HCT116 (cell line): ENCODE measurements around the gene BMP5. TPM values are rescaled to one million over a fixed set of nuclear protein-coding genes. Genes with fewer than 3 reads are reported as not detected.

ENCODE experiments used
- ATAC-seq: fragments of 200-7000 bp; cut with Tn5 transposase; 2 replicates; pipeline ENCODE4 v1.9.1; 2020; ENCODE audit warnings: mild to moderate bottlenecking, moderate library complexity
- BruUV-seq: library from RNA; stranded (reverse); fragments of 400-500 nt; replicated peaks from 2 replicates; lab custom pipeline; 2021; lab: Mats Ljungman, UMichigan
- CTCF ChIA-PET: fragments of 300-600 bp; sonication (Branson Sonifier 250); formaldehyde crosslinking; loops from one replicate; lab custom pipeline; 2021; ENCODE audit warnings: antibody characterized with exemption; lab: Charles Lee
- POLR2A ChIA-PET: fragments of 300-600, 350-600 bp; sonication (Branson Sonifier 250); formaldehyde crosslinking; loops from one replicate; lab custom pipeline; 2021; ENCODE audit warnings: antibody characterized with exemption; lab: Charles Lee
- RAD21 ChIA-PET, 2 experiments: fragments of 300-600 bp; sonication (Branson Sonifier 250); formaldehyde crosslinking; loops; one replicate each; lab custom pipeline; 2023; ENCODE audit warnings: low total read pairs in 2 of 2; ENCODE audit not compliant: uncharacterized antibody in 2 of 2, unreplicated experiment in 2 of 2, low non-redundant PET in 1 of 2; lab: Charles Lee
- DNase-seq: peaks from one replicate; pipeline ENCODE4 v3.0.0-alpha.2; 2010; ENCODE audit warnings: low read depth, low spot score
- H2AFZ ChIP-seq: fragments of 200-600 bp; shearing (Covaris generic), sonication (generic); 2 replicates; pipeline ENCODE4 v1.6.1; 2017; ENCODE audit warnings: low read depth, mixed run types, mixed read lengths, antibody characterized with exemption, low read length; ENCODE audit not compliant: poor library complexity, severe bottlenecking
- H3K27ac ChIP-seq: 2 replicates; pipeline ENCODE4 v1.5.1; 2012; ENCODE audit warnings: low read depth, low read length
- H3K27me3 ChIP-seq: fragments of 200-600 bp; sonication (generic); 2 replicates; pipeline ENCODE4 v1.6.1; 2016; ENCODE audit warnings: mixed run types, low read length, mixed read lengths; ENCODE audit not compliant: insufficient read depth
- H3K36me3 ChIP-seq, 2 experiments: fragments of 200-500 bp in 1 of 2; fragments of 200-600 bp in 1 of 2; sonication (Bioruptor generic) in 1 of 2; sonication (generic) in 1 of 2; 2 replicates each; pipeline versions ENCODE4 v1.5.1 to v1.6.1; 2014 to 2016; ENCODE audit warnings: low read length in 2 of 2, inconsistent platforms in 1 of 2, mixed read lengths in 1 of 2, mixed run types in 1 of 2; ENCODE audit not compliant: insufficient read depth in 2 of 2, control insufficient read depth in 1 of 2
- H3K4me1 ChIP-seq, 2 experiments: fragments of 200-600 bp in 1 of 2; sonication (generic) in 1 of 2; 2 replicates each; pipeline versions ENCODE4 v1.5.1 to v1.6.1; 2012 to 2017; ENCODE audit warnings: low read length in 2 of 2, inconsistent platforms in 1 of 2, mild to moderate bottlenecking in 1 of 2, mixed read lengths in 1 of 2, mixed run types in 1 of 2, moderate library complexity in 1 of 2; ENCODE audit not compliant: insufficient read depth in 2 of 2, control insufficient read depth in 1 of 2
- H3K4me2 ChIP-seq: fragments of 200-600 bp; sonication (generic); 2 replicates; pipeline ENCODE4 v1.6.1; 2017; ENCODE audit warnings: mixed run types, low read length, mixed read lengths
- H3K4me3 ChIP-seq, 2 experiments: fragments of 200-600 bp in 1 of 2; sonication (generic) in 1 of 2; replicated peaks in 1 of 2; 2 replicates each; pipeline ENCODE4 v1.5.1; 2011 to 2016; ENCODE audit warnings: low read length in 2 of 2, control low read depth in 1 of 2, low read depth in 1 of 2, mild to moderate bottlenecking in 1 of 2, mixed read lengths in 1 of 2, mixed run types in 1 of 2
- H3K79me2 ChIP-seq: fragments of 200-600 bp; sonication (generic); 2 replicates; pipeline ENCODE4 v1.6.1; 2017; ENCODE audit warnings: mild to moderate bottlenecking, mixed run types, low read length, moderate library complexity, mixed read lengths; ENCODE audit not compliant: insufficient read depth
- H3K9ac ChIP-seq: fragments of 200-600 bp; sonication (generic); 2 replicates; pipeline ENCODE4 v1.6.1; 2016; ENCODE audit warnings: low read length, mixed read lengths
- H3K9me2 ChIP-seq: fragments of 200-600 bp; sonication (generic), shearing (Covaris generic); 2 replicates; pipeline ENCODE4 v1.6.1; 2017; ENCODE audit warnings: mixed run types, mild to moderate bottlenecking, moderate library complexity; ENCODE audit not compliant: insufficient read depth
- H3K9me3 ChIP-seq, 2 experiments: fragments of 200-500 bp in 1 of 2; fragments of 200-600 bp in 1 of 2; sonication (Bioruptor generic) in 1 of 2; sonication (generic) in 1 of 2; 2 replicates each; pipeline ENCODE4 v1.6.1; 2014 to 2017; ENCODE audit warnings: low read length in 2 of 2, mixed read lengths in 2 of 2, inconsistent platforms in 1 of 2, low read depth in 1 of 2, mild to moderate bottlenecking in 1 of 2, mixed run types in 1 of 2, moderate library complexity in 1 of 2; ENCODE audit not compliant: control insufficient read depth in 1 of 2, insufficient read depth in 1 of 2
- H4K20me1 ChIP-seq: fragments of 200-600 bp; sonication (generic), shearing (Covaris generic); 2 replicates; pipeline ENCODE4 v1.6.1; 2017; ENCODE audit warnings: mixed run types, mild to moderate bottlenecking, moderate library complexity; ENCODE audit not compliant: insufficient read depth
- CBX3 ChIP-seq: IDR thresholded peaks from 2 replicates; pipeline ENCODE4 v1.6.1; 2012; ENCODE audit warnings: low read depth
- EGR1 ChIP-seq: IDR thresholded peaks from 2 replicates; pipeline ENCODE4 v1.6.1; 2012; ENCODE audit warnings: low read depth
- FOSL1 ChIP-seq: IDR thresholded peaks from 2 replicates; pipeline ENCODE4 v1.6.1; 2012; ENCODE audit warnings: low read depth
- JUND ChIP-seq: IDR thresholded peaks from 2 replicates; pipeline ENCODE4 v1.6.1; 2012
- POLR2A ChIP-seq: IDR thresholded peaks from 2 replicates; pipeline ENCODE4 v1.7.0; 2011; ENCODE audit warnings: borderline replicate concordance; ENCODE audit not compliant: insufficient read depth, insufficient read length; ENCODE audit errors: extremely low read depth
- RAD21 ChIP-seq: IDR thresholded peaks from 2 replicates; pipeline ENCODE4 v1.6.1; 2012; ENCODE audit warnings: low read depth, mild to moderate bottlenecking
- SP1 ChIP-seq: IDR thresholded peaks from 2 replicates; pipeline ENCODE4 v1.6.1; 2012; ENCODE audit warnings: low read depth
- SRF ChIP-seq: IDR thresholded peaks from 2 replicates; pipeline ENCODE4 v1.6.1; 2012; ENCODE audit warnings: low read depth
- TCF7L2 ChIP-seq: IDR thresholded peaks from 2 replicates; pipeline ENCODE4 v1.7.0; 2011; ENCODE audit warnings: borderline replicate concordance, inconsistent platforms; ENCODE audit not compliant: insufficient read depth, insufficient read length; ENCODE audit errors: extremely low read depth
- YY1 ChIP-seq: IDR thresholded peaks from 2 replicates; pipeline ENCODE4 v1.6.1; 2011; ENCODE audit warnings: low read length, low read depth, moderate library complexity, mild to moderate bottlenecking; ENCODE audit not compliant: insufficient replicate concordance; ENCODE audit errors: extremely low read depth
- ZBTB33 ChIP-seq: IDR thresholded peaks from 2 replicates; pipeline ENCODE4 v1.6.1; 2011; ENCODE audit warnings: mild to moderate bottlenecking, low read length, moderate library complexity; ENCODE audit not compliant: insufficient replicate concordance; ENCODE audit errors: extremely low read depth
- ZNF274 ChIP-seq: fragments of 200-500 bp; sonication (Bioruptor generic); IDR thresholded peaks from 2 replicates; pipeline ENCODE4 v1.6.1; 2014; ENCODE audit warnings: mild to moderate bottlenecking, low read depth, low read length, inconsistent platforms
- intact Hi-C: fragments of 100-400 bp; cut with micrococcal nuclease; formaldehyde crosslinking; loops from 2 replicates; pipeline ENCODE4 v1.10.0; 2022
- total RNA-seq: library from RNA; stranded (reverse); gene quantifications from one replicate; pipeline ENCODE4 v1.2.1, GENCODE V29; 2021; ENCODE audit not compliant: unreplicated experiment

BMP5 gene
- total RNA-seq, 1 experiment from 2014 or later, result not detected

DNA sequence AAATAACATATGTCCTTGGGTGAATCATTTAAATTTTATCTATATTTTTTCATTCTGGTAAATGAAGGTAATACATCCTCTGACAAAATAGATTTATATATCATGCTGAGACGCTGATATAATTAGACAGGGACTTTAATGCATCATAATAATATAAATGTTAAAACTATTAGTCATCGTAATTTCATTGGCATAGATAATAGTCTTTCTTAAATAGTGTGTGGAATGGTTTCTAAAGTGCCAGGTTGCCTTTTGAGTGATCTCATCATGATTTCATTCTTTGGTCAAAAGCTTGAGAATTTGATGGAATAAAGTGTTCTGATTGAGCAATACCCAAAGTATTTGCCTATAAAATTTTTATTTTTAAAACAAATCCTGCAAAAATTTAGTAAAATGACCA is 43.2 kb upstream of the BMP5 start:
- no peak overlapping the region for H3K27ac ChIP-seq
- BruUV-seq, result no TSS peak
- H3K9ac ChIP-seq, result no peak overlapping the region
- ATAC-seq (no peak), DNase-seq (no peak)
- no peak overlapping the region for H2AFZ ChIP-seq
- H4K20me1 ChIP-seq, result no peaks in the 10 kb centered on the region
- ChIA-PET CTCF (no interaction called here), RAD21 (no interaction called here), POLR2A (no interaction called here)
- intact Hi-C loops, result no loop called here
- no peak overlapping the region for H3K4me3 ChIP-seq
- H3K79me2 ChIP-seq, result no peaks in the 10 kb centered on the region
- no peaks in the 10 kb centered on the region for H3K27me3 ChIP-seq
- no peaks in the 10 kb centered on the region for H3K9me3 ChIP-seq
- no peak for TF ChIP-seq JUND
- no peak for TF ChIP-seq SP1
- no peak for TF ChIP-seq ZBTB33
- TF ChIP-seq SRF, result no peak
- no peak for TF ChIP-seq POLR2A
- TF ChIP-seq RAD21, result no peak
- TF ChIP-seq TCF7L2, result no peak
- no peak for TF ChIP-seq ZNF274
- no peak for TF ChIP-seq EGR1
- no peak for TF ChIP-seq YY1
- TF ChIP-seq CBX3, result no peak
- TF ChIP-seq FOSL1, result no peak
- no peaks in the 10 kb centered on the region for H3K36me3 ChIP-seq
- H3K9me2 ChIP-seq, result no peaks in the 10 kb centered on the region
- no peak overlapping the region for H3K4me2 ChIP-seq
- 0 out of 4 replicates have a peak, but pooled peaks cover 0 to 5% of the 10 kb centered on the region in 2 experiments for H3K4me1 ChIP-seq
